DND-41 (cell line): ENCODE results near the gene ZEB1.

ENCODE experiments used
- ATAC-seq: fragments of 200-7000 bp; cut with Tn5 transposase; 3 replicates; pipeline ENCODE4 v1.9.1; 2021; ENCODE audit warnings: low read depth; ENCODE audit not compliant: insufficient read depth
- DNase-seq: peaks from one replicate; pipeline ENCODE4 v3.0.0-alpha.2; 2020
- H2AFZ ChIP-seq: 2 replicates; pipeline ENCODE4 v1.6.0; 2012; ENCODE audit warnings: low read depth, low read length
- H3K27ac ChIP-seq: 2 replicates; pipeline ENCODE4 v1.5.1; 2012; ENCODE audit warnings: low read length, inconsistent platforms
- H3K27me3 ChIP-seq: fragments of 200-600 bp; sonication (generic); 2 replicates; pipeline ENCODE4 v1.6.0; 2012; ENCODE audit warnings: low read length, mild to moderate bottlenecking, inconsistent platforms; ENCODE audit not compliant: insufficient read depth, poor library complexity
- H3K36me3 ChIP-seq: 2 replicates; pipeline ENCODE4 v1.5.1; 2012; ENCODE audit warnings: low read length, inconsistent platforms; ENCODE audit not compliant: insufficient read depth
- H3K4me1 ChIP-seq: 2 replicates; pipeline ENCODE4 v1.5.1; 2012; ENCODE audit warnings: mild to moderate bottlenecking, low read length; ENCODE audit not compliant: insufficient read depth
- H3K4me2 ChIP-seq: 2 replicates; pipeline ENCODE4 v1.6.0; 2012; ENCODE audit warnings: mild to moderate bottlenecking, moderate library complexity, low read length, inconsistent platforms; ENCODE audit not compliant: insufficient read depth
- H3K4me3 ChIP-seq, 2 experiments: fragments of 200-600 bp in 1 of 2; shearing (Covaris generic) in 1 of 2; 2 replicates each; pipeline ENCODE4 v1.5.1; 2012 to 2016; ENCODE audit warnings: inconsistent platforms in 2 of 2, low read length in 2 of 2, mild to moderate bottlenecking in 2 of 2, low read depth in 1 of 2, moderate library complexity in 1 of 2
- H3K79me2 ChIP-seq: 2 replicates; pipeline ENCODE4 v1.6.0; 2012; ENCODE audit warnings: low read length, inconsistent platforms; ENCODE audit not compliant: insufficient read depth
- H3K9ac ChIP-seq: 2 replicates; pipeline ENCODE4 v1.6.0; 2012; ENCODE audit warnings: low read depth, mild to moderate bottlenecking, inconsistent platforms, low read length, moderate library complexity
- H3K9me3 ChIP-seq: 2 replicates; pipeline ENCODE4 v1.5.1; 2012; ENCODE audit warnings: low read length, moderate library complexity, mild to moderate bottlenecking, inconsistent platforms; ENCODE audit not compliant: insufficient read depth, severe bottlenecking
- H4K20me1 ChIP-seq: 2 replicates; pipeline ENCODE4 v1.6.0; 2012; ENCODE audit warnings: low read length; ENCODE audit not compliant: insufficient read depth
- CTCF ChIP-seq: IDR thresholded peaks from 2 replicates; pipeline ENCODE4 v1.5.1; 2012; ENCODE audit warnings: borderline replicate concordance, low read length, moderate library complexity, mild to moderate bottlenecking; ENCODE audit not compliant: poor library complexity, severe bottlenecking; ENCODE audit errors: extremely low read depth
- EZH2 ChIP-seq: IDR thresholded peaks from 3 replicates; pipeline ENCODE4 v1.6.1; 2012; ENCODE audit warnings: borderline replicate concordance, low read depth, mild to moderate bottlenecking, moderate library complexity, low read length, inconsistent platforms; ENCODE audit not compliant: severe bottlenecking

ZEB1 gene

GRCh38 chr10:31288962-31289361, 30.1 kb upstream of the ZEB1 start:
- ATAC-seq (no peak), DNase-seq (no peak)
- H4K20me1 ChIP-seq: no peaks in the 10 kb centered on the region
- TF ChIP-seq EZH2 (no peak), CTCF (no peak)
- H3K27me3 ChIP-seq: no peaks in the 10 kb centered on the region
- no peak overlapping the region for H3K4me3 ChIP-seq
- no peaks in the 10 kb centered on the region for H3K79me2 ChIP-seq
- peaks cover 8% of the 10 kb centered on the region; the same call in 1 of the 2 replicates for H3K4me1 ChIP-seq
- no peak overlapping the region for H3K4me2 ChIP-seq
- no peak overlapping the region for H2AFZ ChIP-seq
- H3K9ac ChIP-seq: no peak overlapping the region
- H3K9me3 ChIP-seq: peaks cover 2% of the 10 kb centered on the region
- H3K27ac ChIP-seq: no peak overlapping the region
- H3K36me3 ChIP-seq: peaks cover 2% of the 10 kb centered on the region; the same call in 1 of the 2 replicates

- no peak overlapping the region for H3K4me2 ChIP-seq
- no peak for ATAC-seq
Observed at GRCh38 chr10:31290386-31290785, 28.6 kb upstream of the ZEB1 start.

GRCh38 chr10:31291123-31291522, 27.9 kb upstream of the ZEB1 start:
- TF ChIP-seq EZH2: no peak
- TF ChIP-seq CTCF: no peak
- no peak overlapping the region for H3K27ac ChIP-seq

More at GRCh38 chr10:31290386-31290785, 28.6 kb upstream of the ZEB1 start:
- H4K20me1 ChIP-seq: no peaks in the 10 kb centered on the region
- no peaks in the 10 kb centered on the region for H3K9me3 ChIP-seq
- TF ChIP-seq CTCF: no peak
- DNase-seq: no peak
- H3K9ac ChIP-seq: no peak overlapping the region
- H3K79me2 ChIP-seq: no peaks in the 10 kb centered on the region
- H3K36me3 ChIP-seq: no peaks in the 10 kb centered on the region; the same call in 1 of the 2 replicates
- no peak overlapping the region for H3K27ac ChIP-seq
- H3K4me3 ChIP-seq: no peak overlapping the region
- no peak overlapping the region for H2AFZ ChIP-seq
- H3K4me1 ChIP-seq: peaks cover 8% of the 10 kb centered on the region; the same call in 1 of the 2 replicates
- H3K27me3 ChIP-seq: no peaks in the 10 kb centered on the region

GRCh38 chr10:31294558-31294957, 24.5 kb upstream of the ZEB1 start:
- Histone ChIP-seq H2AFZ (no peak overlapping the region), H3K36me3 (no peaks in the 10 kb centered on the region), H3K9ac (no peak overlapping the region), H3K4me1 (peaks cover 13% of the 10 kb centered on the region; the same call in 1 of the 2 replicates), H3K4me3 (no peak overlapping the region), H3K27me3 (no peaks in the 10 kb centered on the region), H3K4me2 (no peak overlapping the region), H3K27ac (no peak overlapping the region), H3K9me3 (no peaks in the 10 kb centered on the region), H3K79me2 (peaks cover 10% of the 10 kb centered on the region; the same call in 1 of the 2 replicates), H4K20me1 (no peaks in the 10 kb centered on the region)
- TF ChIP-seq EZH2: no peak
- no peak for TF ChIP-seq CTCF
- ATAC-seq (no peak), DNase-seq (no peak)

More at GRCh38 chr10:31291123-31291522, 27.9 kb upstream of the ZEB1 start:
- Histone ChIP-seq H3K9ac (no peak overlapping the region), H3K4me1 (peaks cover 8% of the 10 kb centered on the region; the same call in 1 of the 2 replicates), H3K27me3 (no peaks in the 10 kb centered on the region), H3K4me2 (no peak overlapping the region), H3K79me2 (0 out of 2 replicates have a peak, but pooled peaks cover 2% of the 10 kb centered on the region), H2AFZ (no peak overlapping the region), H4K20me1 (no peaks in the 10 kb centered on the region), H3K9me3 (no peaks in the 10 kb centered on the region), H3K36me3 (no peaks in the 10 kb centered on the region; the same call in 1 of the 2 replicates), H3K4me3 (no peak overlapping the region)
- no peak for ATAC-seq
- no peak for DNase-seq
